K562 (cell line): ENCODE results near the gene TFDP3. TPM values are rescaled to one million over a fixed set of nuclear protein-coding genes. Genes with fewer than 3 reads are reported as not detected.

Source experiments
- ATAC-seq: fragments of 200-7000 bp; cut with Tn5 transposase; 3 replicates; pipeline ENCODE4 v1.9.1; 2020; ENCODE audit warnings: moderate library complexity
- BruUV-seq: library from RNA; stranded (reverse); fragments of 400-500 nt; replicated peaks from 2 replicates; lab custom pipeline; 2021; lab: Mats Ljungman, UMichigan
- CTCF ChIA-PET: fragments of 300-600 bp; formaldehyde crosslinking; extraction: SDS; loops from one replicate; lab custom pipeline; 2021; ENCODE audit warnings: low intra/inter-chr PET ratio; lab: Yijun Ruan, JAX
- POLR2A ChIA-PET: fragments of 300-600, 350-650 bp; sonication (Branson Sonifier 250); formaldehyde crosslinking; extraction: SDS; loops from one replicate; lab custom pipeline; 2021; ENCODE audit warnings: antibody characterized with exemption, inconsistent platforms; lab: Yijun Ruan, JAX
- DNase-seq, 4 experiments: peaks; one replicate each; pipeline versions ENCODE4 v3.0.0 to v3.0.0-alpha.2; 2011 to 2018; ENCODE audit warnings: low spot score in 3 of 4, mixed read lengths in 3 of 4; ENCODE audit errors: extremely low read depth in 1 of 4
- FAIRE-seq: peaks from 2 replicates; lab custom pipeline; 2011; peaks lifted over from hg19 to GRCh38; lab: Jason Lieb, UNC
- H2AFZ ChIP-seq: 2 replicates; pipeline ENCODE4 v1.6.0; 2011; ENCODE audit warnings: low read depth, low read length, control low read depth, inconsistent platforms
- H3K27ac ChIP-seq: fragments of 200-600 bp; 3 replicates; pipeline ENCODE4 v1.8.0; 2011; ENCODE audit warnings: low read depth, mild to moderate bottlenecking, control low read depth, inconsistent platforms, low read length, moderate library complexity, mixed read lengths; ENCODE audit errors: extremely low read depth
- H3K27me3 ChIP-seq, 2 experiments: fragments of 300-600 bp in 1 of 2; 2 replicates in 1 of 2; 3 replicates in 1 of 2; pipeline versions ENCODE4 v1.6.0 to v1.8.0; 2011; ENCODE audit warnings: inconsistent platforms in 2 of 2, low read length in 2 of 2, mild to moderate bottlenecking in 1 of 2, mixed read lengths in 1 of 2, moderate library complexity in 1 of 2; ENCODE audit not compliant: control insufficient read depth in 2 of 2, insufficient read depth in 2 of 2
- H3K36me3 ChIP-seq: fragments of 300-600 bp; 3 replicates; pipeline ENCODE4 v1.8.0; 2011; ENCODE audit warnings: mild to moderate bottlenecking, low read length, inconsistent platforms; ENCODE audit not compliant: control insufficient read depth, insufficient read depth
- H3K4me1 ChIP-seq, 2 experiments: fragments of 200-600 bp in 1 of 2; replicated peaks in 1 of 2; 2 replicates in 1 of 2; 3 replicates in 1 of 2; pipeline versions ENCODE4 v1.5.1 to v1.8.0; 2011; ENCODE audit warnings: inconsistent platforms in 2 of 2, low read length in 2 of 2, mild to moderate bottlenecking in 1 of 2, mixed read lengths in 1 of 2, moderate library complexity in 1 of 2; ENCODE audit not compliant: control insufficient read depth in 2 of 2, insufficient read depth in 2 of 2
- H3K4me2 ChIP-seq: 2 replicates; pipeline ENCODE4 v1.6.1; 2011; ENCODE audit warnings: low read length, control low read depth, inconsistent platforms, mixed read lengths; ENCODE audit not compliant: insufficient read depth
- H3K4me3 ChIP-seq: fragments of 200-600 bp; sonication (generic), shearing (Covaris generic); 2 replicates; pipeline ENCODE4 v1.5.1; 2016; ENCODE audit warnings: control low read depth, inconsistent platforms
- H3K79me2 ChIP-seq: fragments of 200-600 bp; 3 replicates; pipeline ENCODE4 v1.8.0; 2011; ENCODE audit warnings: low read length, inconsistent platforms; ENCODE audit not compliant: control insufficient read depth, insufficient read depth
- H3K9ac ChIP-seq, 2 experiments: 2 replicates each; pipeline versions ENCODE4 v1.6.0 to v1.6.1; 2011; ENCODE audit warnings: low read depth in 2 of 2, low read length in 2 of 2, control low read depth in 1 of 2, inconsistent platforms in 1 of 2, mild to moderate bottlenecking in 1 of 2, mixed read lengths in 1 of 2; ENCODE audit not compliant: insufficient read depth in 1 of 2
- H3K9me1 ChIP-seq: one replicate; pipeline ENCODE4 v1.6.0; 2011; ENCODE audit warnings: inconsistent platforms, mild to moderate bottlenecking, low read length, moderate library complexity; ENCODE audit not compliant: control insufficient read depth, insufficient read depth
- H3K9me3 ChIP-seq: replicated peaks from 2 replicates; pipeline ENCODE4 v1.5.1; 2011; ENCODE audit warnings: low read depth, low read length, inconsistent platforms; ENCODE audit not compliant: control insufficient read depth, insufficient read depth
- H4K20me1 ChIP-seq: replicated peaks from 2 replicates; pipeline ENCODE4 v1.6.1; 2011; ENCODE audit warnings: low read length, inconsistent platforms, mixed read lengths; ENCODE audit not compliant: control insufficient read depth, insufficient read depth
- CLOCK ChIP-seq: fragments of 250-450 bp; sonication (Bioruptor Pico); IDR thresholded peaks from 2 replicates; pipeline ENCODE4 v1.4.0; 2020; ENCODE audit warnings: mild to moderate bottlenecking, moderate library complexity, borderline replicate concordance
- CREB3L1 ChIP-seq: fragments of 450-650 bp; IDR thresholded peaks from 2 replicates; pipeline ENCODE4 v1.6.1; 2014; ENCODE audit warnings: low read depth, mild to moderate bottlenecking, moderate library complexity, borderline replicate concordance
- CREB5 ChIP-seq: fragments of 250-450 bp; sonication (Bioruptor Pico); IDR thresholded peaks from 2 replicates; pipeline ENCODE4 v1.5.0; 2020; ENCODE audit warnings: mild to moderate bottlenecking
- MTF1 ChIP-seq: fragments of 250-450 bp; sonication (Bioruptor Pico); IDR thresholded peaks from 2 replicates; pipeline ENCODE4 v1.9.0; 2021; ENCODE audit warnings: moderate library complexity, mild to moderate bottlenecking, inconsistent platforms, borderline replicate concordance
- PBX2 ChIP-seq, 2 experiments: IDR thresholded peaks in 1 of 2; conservative IDR thresholded peaks in 1 of 2; 2 replicates each; pipeline ENCODE4 v1.6.1; 2016; ENCODE audit warnings: low read depth in 2 of 2, mild to moderate bottlenecking in 1 of 2, missing compliant biosample characterization in 1 of 2, missing genetic modification characterization in 1 of 2, moderate library complexity in 1 of 2
- ZBED1 ChIP-seq: IDR thresholded peaks from 2 replicates; pipeline ENCODE4 v1.6.1; 2014
- ZHX1 ChIP-seq: fragments of 150-350 bp; conservative IDR thresholded peaks from 2 replicates; pipeline ENCODE4 v1.6.1; 2014; ENCODE audit warnings: low read length
- ZNF212 ChIP-seq: fragments of 450-650 bp; formaldehyde crosslinking; IDR thresholded peaks from 2 replicates; pipeline ENCODE4 v1.4.0; 2020; ENCODE audit warnings: mild to moderate bottlenecking
- WGBS: fragments of 100-300 bp; shearing (Covaris generic); methylation state at CpG from one replicate; pipeline ENCODE4 v1.1.6; 2016; ENCODE audit warnings: low coverage, mixed read lengths; ENCODE audit not compliant: insufficient coverage; ENCODE audit errors: missing lambda C conversion rate; 5-methylcytosine and 5-hydroxymethylcytosine counted together
- in situ Hi-C: fragments of 300-500 bp; cut with MboI; formaldehyde crosslinking; loops from 4 replicates; pipeline ENCODE4 v1.15.0; 2018; ENCODE audit warnings: inconsistent platforms, mixed read lengths
- intact Hi-C: fragments of 100-400 bp; cut with micrococcal nuclease; formaldehyde crosslinking; loops from 2 replicates; pipeline ENCODE4 v1.14.2; 2022
- polyA plus RNA-seq, 8 experiments: library from polyadenylated mRNA; depleted of rRNA in 4 of 8; stranded (reverse) in 5 of 8; unstranded in 3 of 8; fragments of >200 nt; fragmentation: Nextera tagmentation in 2 of 8; fragmentation: Illumina TruSeq in 1 of 8; extraction: Ambion mirVana in 2 of 8; extraction: Trizol in 1 of 8; gene quantifications; 2 replicates each; pipeline versions ENCODE4 v1.2.1 to v1.2.3, GENCODE V29; 2011 to 2014; ENCODE audit warnings: inconsistent platforms in 1 of 8, missing spikeins in 1 of 8
- total RNA-seq, 7 experiments: library from RNA; depleted of rRNA in 6 of 7; stranded (reverse); fragments of >200 nt in 6 of 7; fragmentation: Illumina TruSeq in 2 of 7; extraction: Trizol in 2 of 7; gene quantifications; 2 replicates each; pipeline versions ENCODE4 v1.2.1 to v1.2.3, GENCODE V29; 2011 to 2021; ENCODE audit warnings: low replicate concordance in 1 of 7

Gene TFDP3
- total and polyA plus RNA-seq, 9 of the 15 experiments (the other 6 are each of a cell fraction or from before 2014, with no cell fraction given): 0.09 to 0.25 (median 0.12) TPM; not detected in 5

GRCh38 chrX:133183806-133184205, 34.3 kb downstream of the TFDP3 start:
- Histone ChIP-seq H3K79me2 (no peaks in the 10 kb centered on the region), H3K4me1 (no peaks in the 10 kb centered on the region), H3K4me2 (no peak overlapping the region), H3K36me3 (no peaks in the 10 kb centered on the region), H3K27me3 (no peaks in the 10 kb centered on the region), H3K9ac (no peak overlapping the region), H3K9me3 (no peaks in the 10 kb centered on the region), H3K9me1 (no peaks in the 10 kb centered on the region), H2AFZ (no peak overlapping the region), H4K20me1 (no peaks in the 10 kb centered on the region), H3K4me3 (no peak overlapping the region), H3K27ac (no peak overlapping the region)
- no TSS peak for BruUV-seq
- DNase-seq (no peak), ATAC-seq (no peak), FAIRE-seq (no peak)
- intact Hi-C loops (no loop called here), in situ Hi-C loops (no loop called here)
- CTCF ChIA-PET: no interaction called here
- 0% methylated on average over 2 of the region's 2 CpGs for WGBS
- POLR2A ChIA-PET: no interaction called here
- no peak for TF ChIP-seq ZBED1
- TF ChIP-seq ZNF212 (CRISPR knock-in tag): no peak
- no peak for TF ChIP-seq CREB3L1
- no peak for TF ChIP-seq MTF1 (CRISPR knock-in tag)
- TF ChIP-seq PBX2 (CRISPR knock-in tag; IDR thresholded peaks at IDR 0.05; ENCODE audit: low read depth): no peak
- no peak for TF ChIP-seq PBX2 (tag; conservative IDR thresholded peaks at IDR 0.05; ENCODE audit: low read depth)
- no peak for TF ChIP-seq CREB5 (CRISPR knock-in tag)
- no peak for TF ChIP-seq CLOCK
- TF ChIP-seq ZHX1: no peak
